Panc1 (cell line): Measurements from ENCODE around the gene UBE2L5. TPM values are rescaled to one million over a fixed set of nuclear protein-coding genes. Genes with fewer than 3 reads are reported as not detected.
"Not testable (repeated sequence)": the region's sequence is repeated elsewhere in the genome, so short reads cannot be mapped to it uniquely, and the experiment has no call there.

Experiments used
- ATAC-seq: fragments of 200-7000 bp; cut with Tn5 transposase; 2 replicates; pipeline ENCODE4 v1.9.1; 2020; ENCODE audit warnings: mild to moderate bottlenecking, moderate library complexity
- BruUV-seq: library from RNA; stranded (reverse); fragments of 400-500 nt; replicated peaks from 2 replicates; lab custom pipeline; 2021; lab: Mats Ljungman, UMichigan
- CTCF ChIA-PET: fragments of 300-600 bp; sonication (Branson Sonifier 250); formaldehyde crosslinking; loops from one replicate; lab custom pipeline; 2022; ENCODE audit warnings: antibody characterized with exemption; lab: Charles Lee
- POLR2A ChIA-PET: fragments of 300-600 bp; sonication (Branson Sonifier 250); formaldehyde crosslinking; loops from one replicate; lab custom pipeline; 2022; ENCODE audit warnings: antibody characterized with exemption; lab: Charles Lee
- DNase-seq: peaks from one replicate; pipeline ENCODE4 v3.0.0-alpha.2; 2010; ENCODE audit warnings: low read depth, low spot score
- H3K27ac ChIP-seq: 2 replicates; pipeline ENCODE4 v1.5.1; 2011; ENCODE audit warnings: mild to moderate bottlenecking, low read length, inconsistent platforms
- H3K27me3 ChIP-seq: fragments of 200-500 bp; sonication (Bioruptor generic); 2 replicates; pipeline ENCODE4 v1.6.0; 2014; ENCODE audit warnings: low read length, inconsistent platforms; ENCODE audit not compliant: control insufficient read depth, insufficient read depth
- H3K36me3 ChIP-seq: fragments of 200-500 bp; sonication (Bioruptor generic); 2 replicates; pipeline ENCODE4 v1.5.1; 2014; ENCODE audit warnings: inconsistent platforms, mild to moderate bottlenecking, low read length, moderate library complexity; ENCODE audit not compliant: control insufficient read depth, insufficient read depth
- H3K4me1 ChIP-seq: 2 replicates; pipeline ENCODE4 v1.5.1; 2011; ENCODE audit warnings: inconsistent platforms, mild to moderate bottlenecking, low read length, moderate library complexity; ENCODE audit not compliant: control insufficient read depth, insufficient read depth
- H3K4me3 ChIP-seq, 2 experiments: 2 replicates each; pipeline ENCODE4 v1.5.1; 2011 to 2012; ENCODE audit warnings: low read depth in 2 of 2, low read length in 2 of 2, mild to moderate bottlenecking in 2 of 2, inconsistent platforms in 1 of 2, moderate library complexity in 1 of 2
- H3K9me3 ChIP-seq: fragments of 200-500 bp; sonication (Bioruptor generic); 2 replicates; pipeline ENCODE4 v1.5.1; 2014; ENCODE audit warnings: low read depth, mild to moderate bottlenecking, inconsistent platforms, low read length, moderate library complexity; ENCODE audit not compliant: control insufficient read depth, insufficient read depth
- CTCF ChIP-seq: fragments of 450-650 bp; IDR thresholded peaks from 2 replicates; pipeline ENCODE4 v1.5.1; 2017; ENCODE audit warnings: mild to moderate bottlenecking
- POLR2AphosphoS5 ChIP-seq: IDR thresholded peaks from 2 replicates; pipeline ENCODE4 v1.6.1; 2012; ENCODE audit warnings: mild to moderate bottlenecking, low read depth, low read length, moderate library complexity
- REST ChIP-seq, 2 experiments: IDR thresholded peaks; 2 replicates each; pipeline ENCODE4 v1.6.1; 2011 to 2012; ENCODE audit warnings: low read depth in 2 of 2, control low read depth in 1 of 2, low read length in 1 of 2, mild to moderate bottlenecking in 1 of 2, moderate library complexity in 1 of 2; ENCODE audit not compliant: insufficient read depth in 1 of 2
- SIN3A ChIP-seq: IDR thresholded peaks from 2 replicates; pipeline ENCODE4 v1.6.1; 2012; ENCODE audit warnings: low read depth, mild to moderate bottlenecking, low read length, moderate library complexity, borderline replicate concordance; ENCODE audit not compliant: insufficient read depth
- TCF7L2 ChIP-seq: IDR thresholded peaks from 2 replicates; pipeline ENCODE4 v1.6.1; 2011; ENCODE audit warnings: mild to moderate bottlenecking, low read depth, low read length, inconsistent platforms
- in situ Hi-C: cut with HindIII; loops from 2 replicates; pipeline ENCODE4 v1.10.0; 2016; ENCODE audit warnings: low sequenced_read_pairs, low pct_unique_long_range_greater_than_20kb
- intact Hi-C: fragments of 100-400 bp; cut with micrococcal nuclease; formaldehyde crosslinking; loops from one replicate; pipeline ENCODE4 v1.10.0; 2022; ENCODE audit not compliant: unreplicated experiment
- total RNA-seq: library from RNA; stranded (reverse); gene quantifications from one replicate; pipeline ENCODE4 v1.2.1, GENCODE V29; 2021; ENCODE audit not compliant: unreplicated experiment

The UBE2L5 gene
- total RNA-seq, 1 experiment from 2014 or later, result not detected

GRCh38 chr13:30454991-30455390 lies 32.7 kb downstream of the UBE2L5 start:
- H3K36me3 ChIP-seq, result peaks cover 11% of the 10 kb centered on the region
- H3K27me3 ChIP-seq, result no peaks in the 10 kb centered on the region
- BruUV-seq, result no TSS peak
- H3K9me3 ChIP-seq, result no peaks in the 10 kb centered on the region
- ChIA-PET CTCF (no interaction called here), POLR2A (no interaction called here)
- no peaks in the 10 kb centered on the region for H3K4me1 ChIP-seq
- no peak overlapping the region for H3K4me3 ChIP-seq
- in situ Hi-C loops, result no loop called here
- intact Hi-C loops, result no loop called here
- ATAC-seq (peak; percentile 50; the same call in 1 of the 2 replicates), DNase-seq (no peak)
- no peak overlapping the region for H3K27ac ChIP-seq
- TF ChIP-seq POLR2AphosphoS5 (no peak), REST (IDR thresholded peaks at IDR 0.05; ENCODE audit: insufficient read depth in 1 of 2, low read depth in 2 of 2, low read length in 1 of 2) (no peak), CTCF (no peak), TCF7L2 (no peak), SIN3A (no peak)

GRCh38 chr13:30456290-30456689 lies 34.0 kb downstream of the UBE2L5 start:
- CTCF ChIA-PET, result no interaction called here
- in situ Hi-C loops, result no loop called here
- no TSS peak for BruUV-seq

GRCh38 chr13:30457306-30457891 lies 35.1 kb downstream of the UBE2L5 start:
- 0 out of 2 replicates have a peak, but pooled peaks have one; percentile 32 for ATAC-seq
- intact Hi-C loops, result no loop called here
- CTCF ChIA-PET, result no interaction called here

More at GRCh38 chr13:30456290-30456689, 34.0 kb downstream of the UBE2L5 start:
- TF ChIP-seq POLR2AphosphoS5 (no peak), TCF7L2 (no peak)
- Histone ChIP-seq H3K9me3 (no peaks in the 10 kb centered on the region), H3K36me3 (peaks cover 11% of the 10 kb centered on the region), H3K4me3 (no peak overlapping the region), H3K27ac (no peak overlapping the region), H3K27me3 (no peaks in the 10 kb centered on the region), H3K4me1 (no peaks in the 10 kb centered on the region)
- DNase-seq, result no peak
- intact Hi-C loops, result no loop called here
- POLR2A ChIA-PET, result no interaction called here
- no peak for ATAC-seq

GRCh38 chr13:30461279-30462066 lies 39.2 kb downstream of the UBE2L5 start:
- peaks cover 34% of the 10 kb centered on the region for H3K36me3 ChIP-seq
- H3K27me3 ChIP-seq, DNase-seq, BruUV-seq, H3K9me3 ChIP-seq, ATAC-seq, CTCF ChIA-PET, H3K4me3 ChIP-seq, H3K4me1 ChIP-seq, H3K27ac ChIP-seq, in situ Hi-C loops: not testable (repeated sequence)
- POLR2A ChIA-PET, result interaction anchor here (0.7 kb wide), 2 partner anchors 77 to 616 kb away, joined by 3 to 4 read pairs; no protein-coding TSS in a partner anchor
- intact Hi-C loops, result loop anchor here (10.0 kb wide), 2 partner anchors 113 to 153 kb away; partner anchors contain the start of gene USPL1

More at GRCh38 chr13:30457306-30457891, 35.1 kb downstream of the UBE2L5 start:
- Histone ChIP-seq H3K36me3 (peaks cover 22% of the 10 kb centered on the region), H3K4me3 (no peak overlapping the region), H3K4me1 (no peaks in the 10 kb centered on the region), H3K9me3 (no peaks in the 10 kb centered on the region), H3K27ac (no peak overlapping the region), H3K27me3 (no peaks in the 10 kb centered on the region)
- in situ Hi-C loops, result no loop called here
- peak; percentile 57 for TF ChIP-seq POLR2AphosphoS5
- TF ChIP-seq TCF7L2, result no peak
- BruUV-seq, result no TSS peak
- POLR2A ChIA-PET, result no interaction called here
- DNase-seq, result no peak
